Nucleus accumbens (tissue), 56 donors: ENCODE results near the gene LRRC27.
A peak's percentile ranks its signal among the peaks of the same experiment; 100 is the strongest.

Experiments
- DNase-seq, 56 donors: peaks; one replicate each; lab custom pipeline; 2025; lab: John Stamatoyannopoulos, UW

LRRC27 gene

GRCh38 chr10:132419538-132420468 is 87.8 kb downstream of the LRRC27 start:
- no peak for DNase-seq

GRCh38 chr10:132420469-132420980 is 88.5 kb downstream of the LRRC27 start:
- DNase-seq, result no peak

GRCh38 chr10:132420981-132421846 is 89.2 kb downstream of the LRRC27 start:
- peak in 8 of 56 donors; percentile 24 to 65 (median 35) for DNase-seq

GRCh38 chr10:132421847-132422751 is 90.1 kb downstream of the LRRC27 start:
- DNase-seq, result peak in 1 of 56 donors; percentile 12

GRCh38 chr10:132422903-132423825 is 91.2 kb downstream of the LRRC27 start:
- DNase-seq, result no peak

- peak in 10 of 56 donors; percentile 16 to 64 (median 36) for DNase-seq
Observed at GRCh38 chr10:132423966-132424861, 92.2 kb downstream of the LRRC27 start.

- DNase-seq, result no peak
Observed at GRCh38 chr10:132425029-132425756, 93.2 kb downstream of the LRRC27 start.

- DNase-seq, result no peak
Observed at GRCh38 chr10:132425757-132426155, 93.8 kb downstream of the LRRC27 start.

- DNase-seq, result no peak
Observed at GRCh38 chr10:132427006-132427771, 95.2 kb downstream of the LRRC27 start.

GRCh38 chr10:132427939-132428367 is 96.0 kb downstream of the LRRC27 start:
- DNase-seq, result no peak

- DNase-seq, result no peak
Observed at GRCh38 chr10:132428486-132428995, 96.5 kb downstream of the LRRC27 start.
